Measurements from ENCODE around the gene GRAMD2B.
"Not testable (repeated sequence)": the region's sequence is repeated elsewhere in the genome, so short reads cannot be mapped to it uniquely, and the experiment has no call there.

Gene GRAMD2B

DNA sequence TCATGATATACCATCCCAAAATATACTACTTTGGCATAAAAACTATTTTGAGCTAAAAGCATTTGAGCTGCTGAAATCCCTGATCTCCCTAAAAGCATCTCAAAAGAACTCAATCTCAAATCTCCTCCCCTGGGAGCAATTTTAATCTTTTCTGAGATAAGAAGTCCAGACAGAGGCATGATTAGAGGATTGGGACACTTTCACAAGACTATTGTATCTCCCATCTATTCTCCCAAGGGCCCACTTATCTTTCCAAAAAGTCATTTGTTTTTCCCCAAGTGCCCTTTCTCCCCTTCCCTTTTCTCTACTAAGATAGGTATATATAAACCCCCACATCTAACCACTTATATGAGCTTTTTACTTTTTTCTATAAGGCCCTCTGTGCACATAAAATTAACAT lies 92.1 kb downstream of the GRAMD2B start:
- no peak for DNase-seq

DNA sequence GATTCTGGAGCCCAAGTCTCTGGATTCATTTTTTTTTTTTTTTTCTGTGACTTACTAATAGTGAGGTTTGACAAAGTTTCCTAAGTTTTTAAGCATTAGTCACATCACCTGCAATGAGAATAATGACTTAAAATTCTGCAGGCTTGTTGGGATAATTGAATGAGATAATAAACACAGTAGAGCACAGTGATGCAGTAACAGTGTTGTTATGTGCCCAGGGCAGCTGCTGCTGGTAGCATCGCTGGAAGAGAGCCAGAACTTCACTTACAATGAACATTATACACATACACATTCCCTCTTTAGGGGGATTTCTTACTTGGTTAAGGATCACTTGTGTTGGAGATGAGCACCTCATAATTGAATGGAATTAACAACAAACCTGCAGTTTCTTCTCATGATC lies 92.9 kb downstream of the GRAMD2B start:
- DNase-seq = no peak

- no peak for DNase-seq
These were observed 93.6 kb downstream of the GRAMD2B start for GRCh38 chr5:126516852-126517251.

- DNase-seq = not testable (repeated sequence)
These were observed 96.0 kb downstream of the GRAMD2B start for GRCh38 chr5:126519223-126519622.

DNA sequence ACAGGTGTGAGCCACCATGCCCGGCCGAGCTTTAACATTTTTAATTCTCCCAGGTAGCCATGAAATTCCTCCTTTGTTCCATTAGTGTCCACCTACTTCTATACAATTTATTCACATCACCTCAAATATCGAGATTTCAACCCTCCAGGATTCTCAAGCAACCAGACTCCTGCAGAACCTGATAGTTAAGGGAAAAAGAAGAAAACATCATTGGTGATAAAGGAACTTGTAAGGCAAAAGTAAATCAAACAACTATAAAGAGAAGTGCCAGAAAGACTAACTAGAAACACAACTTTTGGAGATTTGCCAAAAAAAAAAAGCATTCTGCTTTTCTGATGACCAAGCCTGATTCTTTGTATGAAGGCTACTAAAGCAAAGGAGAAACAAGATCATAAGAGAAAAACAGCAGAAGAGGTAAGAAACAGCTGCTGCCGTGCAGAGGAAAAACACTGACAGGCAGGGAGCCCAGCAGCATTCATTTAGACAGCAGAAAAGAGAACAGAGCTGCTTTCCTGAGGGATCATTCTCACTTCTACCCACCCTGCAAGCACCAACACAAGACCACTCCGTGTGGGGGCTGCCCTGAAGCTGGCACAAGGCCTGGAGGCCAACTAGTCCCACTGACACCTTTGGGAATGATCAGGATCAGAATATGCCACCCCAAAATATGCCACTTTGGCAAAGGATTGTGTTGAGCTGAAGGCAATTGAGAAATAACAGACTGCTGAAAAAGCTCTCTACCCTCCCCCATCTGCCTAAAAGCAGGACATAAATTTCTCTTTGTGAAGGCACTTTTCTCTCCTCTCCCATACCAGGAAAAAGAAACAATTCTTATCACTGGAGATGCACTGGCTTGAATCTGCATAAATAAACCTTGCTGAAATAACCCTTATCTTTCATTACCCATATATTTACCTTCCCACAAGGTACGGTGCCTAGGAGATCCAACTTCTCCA lies 96.7 kb downstream of the GRAMD2B start:
- DNase-seq = no peak

GRCh38 chr5:126520593-126520953 lies 97.4 kb downstream of the GRAMD2B start:
- DNase-seq = no peak

GRCh38 chr5:126521130-126521529 lies 97.9 kb downstream of the GRAMD2B start:
- no peak for DNase-seq

- DNase-seq = no peak
These were observed 100.8 kb downstream of the GRAMD2B start for GRCh38 chr5:126523818-126524510.

- DNase-seq = no peak
These were observed 102.5 kb downstream of the GRAMD2B start for GRCh38 chr5:126525630-126526245.

DNA sequence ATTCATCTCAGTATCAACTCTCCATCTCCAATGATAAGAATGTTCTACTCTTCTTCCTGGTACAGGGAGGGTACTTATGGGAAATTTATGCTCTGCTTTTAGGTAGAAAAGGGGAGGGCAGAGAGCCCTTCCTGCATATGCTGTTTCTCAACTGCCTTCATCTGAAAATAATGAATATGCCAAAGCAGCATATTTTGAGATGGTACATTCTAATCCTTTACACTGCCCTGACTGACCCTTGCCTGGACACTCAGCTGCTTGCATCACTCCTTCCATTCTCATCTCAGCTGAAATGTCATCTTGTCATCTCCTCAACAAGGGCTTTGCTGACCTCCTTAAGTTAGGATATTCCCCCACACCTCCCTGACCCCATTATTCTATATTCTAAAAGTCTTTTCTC lies 103.3 kb downstream of the GRAMD2B start:
- no peak for DNase-seq

GRCh38 chr5:126527158-126527557 lies 103.9 kb downstream of the GRAMD2B start:
- DNase-seq = no peak

- no peak for DNase-seq
These were observed 104.7 kb downstream of the GRAMD2B start for GRCh38 chr5:126527892-126528291.

- no peak for DNase-seq
These were observed 108.4 kb downstream of the GRAMD2B start for GRCh38 chr5:126531543-126532120.

GRCh38 chr5:126534553-126534952 lies 111.3 kb downstream of the GRAMD2B start:
- no peak for DNase-seq

- no peak for DNase-seq
These were observed 112.8 kb downstream of the GRAMD2B start for GRCh38 chr5:126535856-126536545.

GRCh38 chr5:126536874-126537273 lies 113.7 kb downstream of the GRAMD2B start:
- DNase-seq = no peak

DNA sequence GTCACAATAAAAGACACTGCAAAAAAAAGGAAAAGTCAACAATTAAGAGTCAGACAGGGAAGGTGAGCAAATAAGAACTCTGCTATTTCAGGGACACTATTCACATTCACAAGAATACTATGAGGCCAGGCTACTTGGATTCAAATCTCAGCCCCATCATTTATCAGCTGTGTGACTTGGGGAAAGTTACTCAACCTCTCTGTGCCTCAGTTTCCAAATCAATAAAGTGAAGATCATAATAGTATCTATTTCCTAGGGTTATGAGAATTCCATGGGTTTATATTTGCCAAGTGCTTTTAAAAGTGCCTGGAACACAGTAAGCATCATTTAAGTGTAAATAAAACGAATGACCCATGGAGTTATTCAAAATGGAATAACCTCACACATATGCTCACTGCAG lies 115.4 kb downstream of the GRAMD2B start:
- DNase-seq = no peak

GRCh38 chr5:126540631-126541030 lies 117.4 kb downstream of the GRAMD2B start:
- DNase-seq = no peak

DNA sequence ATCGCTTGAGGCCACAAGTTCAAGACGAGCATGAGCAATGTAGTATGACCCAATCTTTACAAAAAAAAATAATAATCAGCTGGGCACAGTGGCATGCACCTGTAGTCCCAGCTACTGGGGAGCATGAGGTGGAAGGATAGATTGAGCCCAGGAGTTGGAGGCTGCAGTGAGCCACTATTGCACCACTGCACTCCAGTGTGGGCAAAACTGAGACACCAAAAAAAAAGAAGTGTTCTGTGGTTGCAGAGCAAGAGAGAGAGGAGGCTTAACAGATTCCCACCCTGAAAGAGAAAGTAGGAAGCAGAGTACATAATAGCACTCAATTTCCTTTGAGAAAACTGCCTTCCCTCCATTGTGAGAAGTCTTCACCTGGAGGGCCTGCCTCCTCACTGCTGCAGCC lies 119.2 kb downstream of the GRAMD2B start:
- DNase-seq = no peak

GRCh38 chr5:126543009-126543408 lies 119.8 kb downstream of the GRAMD2B start:
- no peak for DNase-seq

GRCh38 chr5:126543660-126544059 lies 120.5 kb downstream of the GRAMD2B start:
- DNase-seq = no peak
